OCI-M2 (cell line): ENCODE results near the gene MARCHF11.

Experiments
- DNase-seq: peaks from one replicate; lab custom pipeline; 2025; ENCODE audit not compliant: unreplicated experiment; lab: John Stamatoyannopoulos, UW

Gene MARCHF11

GRCh38 chr5:16064135-16064893, 115.3 kb downstream of the MARCHF11 start:
- DNase-seq: no peak

DNA sequence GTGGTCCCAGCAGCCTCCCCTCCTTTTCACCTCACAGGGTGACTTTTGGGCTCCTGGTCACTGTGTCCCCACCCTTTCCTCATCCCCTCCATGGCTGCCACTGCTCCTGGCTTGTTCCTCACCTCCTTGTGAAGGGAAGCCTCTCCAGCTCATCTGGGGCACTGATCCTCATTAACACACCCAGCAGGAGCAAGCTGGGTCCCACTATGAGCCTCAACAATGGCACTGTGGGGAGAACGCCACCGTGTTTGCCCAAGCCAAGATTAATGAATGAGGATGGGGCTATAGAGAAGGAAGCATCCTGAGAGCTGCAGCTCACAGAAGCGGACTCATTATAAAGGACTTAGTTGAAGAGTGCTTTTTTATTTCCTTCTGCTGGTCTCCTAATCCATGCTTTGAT, 118.4 kb downstream of the MARCHF11 start:
- no peak for DNase-seq

DNA sequence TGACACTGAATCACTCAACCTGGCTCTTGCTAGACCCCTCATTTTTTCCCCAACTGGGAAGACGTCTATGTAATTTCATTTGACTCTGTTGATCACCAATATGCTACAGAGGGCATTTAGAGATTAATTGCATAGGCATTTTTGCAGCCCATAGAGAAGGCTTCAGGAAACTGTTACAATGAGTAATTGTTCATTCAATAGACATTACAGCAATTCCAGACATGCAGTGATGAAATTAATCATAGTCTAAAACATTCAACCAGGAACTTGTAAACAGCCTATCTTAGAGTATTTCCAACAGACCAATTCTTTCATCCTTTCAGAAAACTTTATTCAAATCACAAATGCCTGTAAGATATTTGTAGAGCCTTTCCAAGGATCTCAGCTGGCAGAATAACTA, 122.3 kb downstream of the MARCHF11 start:
- DNase-seq: no peak

GRCh38 chr5:16051246-16051755, 128.3 kb downstream of the MARCHF11 start:
- no peak for DNase-seq

DNA sequence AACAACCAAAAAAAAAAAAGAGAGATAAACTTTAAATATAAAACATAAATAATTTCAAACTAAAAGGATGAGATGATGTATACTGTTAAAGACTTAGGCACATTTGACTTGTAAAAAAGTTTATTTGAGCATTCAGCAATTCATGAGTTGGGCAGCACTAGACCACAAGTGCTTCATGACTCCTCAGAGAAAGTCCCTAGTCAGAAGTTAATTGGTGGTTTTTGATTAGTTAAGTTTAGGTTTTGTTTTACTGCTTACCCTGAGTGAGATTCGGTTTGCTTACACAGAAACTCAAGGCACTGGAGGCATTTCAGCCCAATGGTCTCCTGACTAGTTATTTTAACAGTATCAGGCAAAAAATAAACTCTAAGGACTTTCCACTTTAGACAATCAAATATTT, 129.2 kb downstream of the MARCHF11 start:
- DNase-seq: no peak

DNA sequence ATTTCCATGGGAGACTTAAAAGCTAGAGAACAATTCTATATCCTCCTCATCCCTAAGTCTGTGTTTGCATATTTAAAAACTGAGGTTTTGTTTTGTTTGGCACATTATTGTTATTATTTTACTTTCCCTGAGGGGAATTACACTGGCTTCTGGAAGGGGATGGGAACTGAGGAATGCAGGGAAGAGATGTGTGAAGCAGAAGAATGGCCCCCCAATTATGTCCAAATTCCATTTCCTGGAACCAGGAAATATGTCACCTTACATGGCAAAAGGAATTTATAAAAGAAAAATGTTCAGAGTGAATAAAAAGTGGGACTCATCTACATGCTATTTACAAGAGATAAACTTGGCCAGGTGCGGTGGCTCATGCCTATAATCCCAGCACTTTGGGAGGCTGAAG, 129.8 kb downstream of the MARCHF11 start:
- DNase-seq: no peak

DNA sequence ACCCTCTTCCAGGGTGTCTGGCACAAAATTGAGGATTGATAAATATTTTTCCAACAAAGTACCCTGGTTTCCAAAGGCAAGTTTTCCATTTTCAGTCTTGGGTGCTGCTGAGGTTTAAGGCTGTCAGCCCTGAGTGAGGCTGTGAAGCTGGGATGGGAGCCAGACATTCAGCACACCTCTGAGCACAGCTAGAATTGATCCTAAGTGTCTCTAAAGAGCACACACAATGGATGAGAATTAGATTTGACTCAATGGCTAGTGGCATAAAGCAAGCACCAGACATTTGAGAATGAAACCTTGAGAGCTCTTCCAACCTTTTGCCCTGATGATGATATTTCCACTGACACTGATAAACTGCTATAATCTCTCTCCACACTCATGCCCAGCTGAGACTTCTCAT, 131.5 kb downstream of the MARCHF11 start:
- no peak for DNase-seq

DNA sequence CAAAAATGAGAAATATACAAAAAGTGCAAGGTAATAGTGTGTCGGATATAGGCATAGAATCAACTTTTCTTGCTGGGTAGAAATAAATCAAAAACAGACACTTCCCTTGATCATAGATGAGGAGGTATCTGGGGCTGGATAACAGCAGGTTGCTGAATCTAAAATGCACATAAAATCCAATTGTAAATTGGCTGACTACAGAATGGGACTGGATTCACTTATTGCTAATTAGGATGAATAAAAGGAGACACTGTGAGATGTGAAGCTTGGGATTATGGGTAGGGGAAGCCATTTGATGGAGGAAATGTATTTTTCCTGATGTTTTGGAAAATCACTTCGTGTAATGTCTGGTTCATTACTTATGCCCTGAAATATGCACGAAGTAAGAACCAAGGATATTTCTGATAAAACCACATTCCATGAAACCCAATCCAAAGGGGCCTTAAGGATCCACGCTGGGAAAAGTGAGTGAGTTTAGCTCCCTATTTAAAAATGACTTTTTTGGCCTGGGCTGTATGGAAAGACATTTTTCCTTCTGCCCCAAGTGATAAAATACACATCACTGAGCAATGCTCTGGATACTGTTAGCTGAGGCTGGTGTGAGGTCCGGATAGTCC, 136.1 kb downstream of the MARCHF11 start:
- no peak for DNase-seq

GRCh38 chr5:16037121-16037845, 142.3 kb downstream of the MARCHF11 start:
- no peak for DNase-seq

DNA sequence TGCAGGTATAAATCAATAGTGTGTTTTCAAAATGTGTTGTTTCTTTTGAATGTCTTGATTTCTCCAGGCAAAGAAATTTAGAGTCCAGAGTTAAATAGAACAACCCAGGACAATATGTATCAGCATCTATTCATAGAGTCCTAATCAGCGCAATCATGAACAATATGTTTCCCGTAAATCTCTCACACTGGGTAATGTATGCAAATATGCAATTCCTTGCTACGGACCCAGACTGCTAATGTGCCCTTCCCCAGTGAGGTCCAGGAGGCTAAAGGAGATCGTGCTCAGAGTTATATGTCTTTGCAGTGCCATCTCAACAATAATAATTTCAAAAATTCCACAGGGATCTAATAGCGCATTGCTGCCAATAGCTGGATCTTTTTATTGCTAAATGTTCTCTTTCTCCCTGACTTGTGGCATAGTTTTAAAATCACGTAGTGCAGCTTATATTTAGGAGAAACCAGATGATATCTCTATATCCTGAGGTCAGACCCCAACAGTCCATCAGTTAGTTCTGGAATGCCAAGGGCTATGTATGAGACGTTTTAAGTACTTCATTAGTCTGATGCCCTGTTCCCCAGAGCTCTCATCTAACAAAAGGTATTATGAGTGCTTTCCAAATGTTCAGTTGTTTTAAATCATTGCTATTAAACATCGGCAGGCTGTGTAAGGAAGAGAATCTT, 145.1 kb downstream of the MARCHF11 start:
- DNase-seq: no peak

DNA sequence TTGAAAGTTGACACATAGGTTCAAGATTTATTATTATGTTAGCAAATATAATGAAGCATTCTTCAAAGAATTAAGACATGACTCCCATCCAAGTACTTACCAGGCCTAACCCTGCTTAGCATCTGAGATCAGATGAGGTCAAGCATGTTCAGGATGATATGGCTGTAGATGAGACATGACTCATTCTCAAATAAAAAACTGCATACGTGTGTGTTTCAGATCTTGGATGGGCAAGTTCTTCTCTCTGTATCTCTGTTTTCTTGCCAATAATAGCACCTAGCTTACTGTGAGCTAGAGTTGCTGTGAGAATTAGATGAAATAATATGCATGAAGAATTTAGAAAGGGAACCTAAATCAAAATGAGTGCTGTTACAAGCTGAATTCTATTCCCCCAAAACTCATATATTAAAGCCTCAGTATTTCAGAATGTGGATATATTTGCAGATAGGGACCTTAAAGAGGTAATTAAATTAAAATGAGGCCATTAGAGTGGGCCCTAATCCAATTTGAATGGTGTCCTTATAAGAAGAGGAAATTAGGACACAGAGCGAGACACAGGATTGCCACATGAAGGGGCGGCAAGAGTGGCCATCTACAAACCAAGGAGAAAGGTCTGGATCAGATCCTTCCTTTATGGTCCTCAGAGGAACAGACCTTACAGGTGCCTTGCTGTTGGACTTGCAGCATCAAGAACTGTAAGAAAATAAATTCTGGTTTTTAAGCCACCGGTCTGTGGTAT, 146.2 kb downstream of the MARCHF11 start:
- DNase-seq: no peak

- no peak for DNase-seq
Observed at GRCh38 chr5:16028708-16029107, 150.9 kb downstream of the MARCHF11 start.

DNA sequence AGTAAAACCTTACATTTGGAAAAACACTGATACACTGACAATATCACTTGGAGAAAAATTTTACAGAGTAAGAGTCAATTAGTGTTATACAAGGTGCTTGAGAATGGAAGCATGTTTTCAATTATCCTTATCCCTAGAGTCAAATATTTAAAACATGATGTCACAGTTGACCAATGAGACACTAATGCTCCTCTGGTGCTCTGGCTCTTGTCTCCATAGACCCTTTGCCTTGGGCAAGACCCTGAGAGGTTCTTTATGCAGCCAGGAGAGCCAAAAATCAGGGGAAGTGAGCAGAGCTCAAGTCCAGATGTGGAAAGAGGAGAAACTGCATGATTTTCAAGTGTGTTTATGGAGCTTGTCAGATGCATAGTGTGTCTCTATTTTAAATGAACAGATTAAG, 153.9 kb downstream of the MARCHF11 start:
- no peak for DNase-seq

DNA sequence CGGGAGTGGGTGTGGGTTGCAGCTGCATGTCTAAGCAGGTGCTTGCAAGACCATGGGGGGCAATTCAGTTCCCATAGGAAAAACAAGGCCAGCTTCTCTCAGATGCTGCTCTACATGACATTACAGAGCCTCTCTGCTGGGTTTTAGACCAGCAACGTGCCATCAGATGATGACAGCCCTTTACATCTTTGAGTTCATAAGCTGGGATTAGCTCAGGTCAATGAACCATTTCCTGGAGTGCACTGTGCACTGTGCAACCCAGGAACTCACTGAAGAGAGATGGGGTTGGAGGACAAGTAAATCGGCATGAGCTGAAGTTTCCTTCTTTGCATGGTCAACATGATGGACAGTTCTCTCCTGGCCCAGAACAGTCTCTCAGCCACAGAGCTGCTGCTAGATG, 160.6 kb downstream of the MARCHF11 start:
- DNase-seq: no peak

DNA sequence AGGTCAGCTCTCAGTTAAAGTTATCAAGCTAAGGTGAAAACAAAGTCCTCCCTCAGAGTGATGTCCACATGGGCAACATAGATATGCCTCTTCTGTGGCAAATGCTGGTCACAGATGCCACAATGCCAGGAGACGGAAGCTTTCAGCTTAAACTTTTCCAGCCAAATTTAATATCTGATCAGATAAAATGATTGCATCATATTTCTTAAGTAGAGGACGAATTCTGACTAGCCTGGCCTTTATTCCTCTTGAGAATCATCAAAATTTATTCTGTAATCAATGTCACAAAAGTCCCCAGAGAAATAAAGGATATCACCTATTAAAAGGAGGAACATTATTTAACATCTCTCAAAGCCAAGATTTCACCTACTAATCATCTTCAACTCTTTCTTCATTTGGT, 161.9 kb downstream of the MARCHF11 start:
- no peak for DNase-seq
